GM21786 (cell line): Measurements from ENCODE around the gene ARFGEF2.
"Not testable (repeated sequence)": the region's sequence is repeated elsewhere in the genome, so short reads cannot be mapped to it uniquely, and the experiment has no call there.

Experiments used
- ATAC-seq: cut with Tn5 transposase; IDR thresholded peaks from one replicate; pipeline ENCODE4 v1.9.1; 2021; ENCODE audit not compliant: unreplicated experiment

The ARFGEF2 gene

GRCh38 chr20:48926821-48927220 lies 5.3 kb downstream of the ARFGEF2 start:
- ATAC-seq = no peak

GRCh38 chr20:48928832-48929725 lies 7.6 kb downstream of the ARFGEF2 start:
- ATAC-seq = no peak

GRCh38 chr20:48930035-48930434 lies 8.5 kb downstream of the ARFGEF2 start:
- ATAC-seq = no peak

- no peak for ATAC-seq
Measured at GRCh38 chr20:48930878-48931277, 9.4 kb downstream of the ARFGEF2 start.

- no peak for ATAC-seq
Measured at GRCh38 chr20:48931527-48932374, 10.2 kb downstream of the ARFGEF2 start.

GRCh38 chr20:48932375-48932941 lies 10.9 kb downstream of the ARFGEF2 start:
- no peak for ATAC-seq

GRCh38 chr20:48933017-48933766 lies 11.7 kb downstream of the ARFGEF2 start:
- ATAC-seq = no peak

GRCh38 chr20:48934273-48934877 lies 12.9 kb downstream of the ARFGEF2 start:
- ATAC-seq = not testable (repeated sequence)

GRCh38 chr20:48934966-48935365 lies 13.5 kb downstream of the ARFGEF2 start:
- not testable (repeated sequence) for ATAC-seq

GRCh38 chr20:48936178-48936577 lies 14.7 kb downstream of the ARFGEF2 start:
- not testable (repeated sequence) for ATAC-seq

GRCh38 chr20:48937674-48938073 lies 16.2 kb downstream of the ARFGEF2 start:
- no peak for ATAC-seq

GRCh38 chr20:48938670-48939069 lies 17.2 kb downstream of the ARFGEF2 start:
- no peak for ATAC-seq

GRCh38 chr20:48940170-48940569 lies 18.7 kb downstream of the ARFGEF2 start:
- no peak for ATAC-seq

GRCh38 chr20:48941467-48941866 lies 20.0 kb downstream of the ARFGEF2 start:
- no peak for ATAC-seq

GRCh38 chr20:48942730-48943129 lies 21.2 kb downstream of the ARFGEF2 start:
- no peak for ATAC-seq

GRCh38 chr20:48944663-48945297 lies 23.3 kb downstream of the ARFGEF2 start:
- no peak for ATAC-seq

GRCh38 chr20:48945840-48946514 lies 24.5 kb downstream of the ARFGEF2 start:
- ATAC-seq = no peak

- no peak for ATAC-seq
Measured at GRCh38 chr20:48948612-48949011, 27.1 kb downstream of the ARFGEF2 start.
